ENCODE measurements around the gene PARPBP. TPM values are rescaled to one million over a fixed set of nuclear protein-coding genes. Genes with fewer than 3 reads are reported as not detected.

The PARPBP gene
- total and polyA plus RNA-seq, 2 of the 8 experiments (the other 6 are each of a cell fraction or from before 2014, with no cell fraction given), result 10.9 to 38.1 TPM

- Histone ChIP-seq H2BK20ac (ENCODE audit: low read length) (no peak overlapping the region), H3K79me1 (ENCODE audit: low read depth, low read length) (no peaks in the 10 kb centered on the region), H2BK15ac (ENCODE audit: low read length) (no peak overlapping the region), H2AFZ (ENCODE audit: low read length) (no peak overlapping the region), H2AK5ac (ENCODE audit: low read depth, low read length) (no peak overlapping the region), H3K27ac (ENCODE audit: low read depth, low read length) (no peak overlapping the region), H3K56ac (replicated peaks; ENCODE audit: insufficient read length, low read depth, low read length) (no peak overlapping the region), H3K14ac (ENCODE audit: insufficient read length) (no peak overlapping the region), H2BK120ac (replicated peaks; ENCODE audit: low read depth, low read length) (no peak overlapping the region), H3K9ac (replicated peaks in 1 of 4; ENCODE audit: extremely low read depth in 1 of 4, low read depth in 3 of 4, low read length in 3 of 4) (no peak overlapping the region), H3K18ac (ENCODE audit: extremely low read depth, low read length) (no peak overlapping the region), H3K23me2 (ENCODE audit: low read depth, low read length) (no peaks in the 10 kb centered on the region), H3K36me3 (ENCODE audit: control insufficient read depth in 2 of 4, insufficient read depth in 4 of 4, low read length in 3 of 4) (no peaks in the 10 kb centered on the region; a peak in 1 of 8 replicates), H2BK12ac (ENCODE audit: low read depth, low read length) (no peak overlapping the region), H4K20me1 (replicated peaks in 1 of 2; ENCODE audit: control insufficient read depth in 1 of 2, insufficient read depth in 2 of 2, low read length in 2 of 2) (no peaks in the 10 kb centered on the region), H3K4me1 (replicated peaks in 1 of 4; ENCODE audit: control insufficient read depth in 3 of 4, insufficient read depth in 4 of 4, low read length in 3 of 4) (no peaks in the 10 kb centered on the region), H3K4me2 (ENCODE audit: insufficient read depth in 1 of 2, low read depth in 2 of 2, low read length in 2 of 2) (no peak overlapping the region), H3K79me2 (ENCODE audit: control insufficient read depth in 1 of 2, insufficient read depth in 2 of 2, low read length in 2 of 2) (no peaks in the 10 kb centered on the region), H3K27me3 (replicated peaks in 1 of 4; ENCODE audit: control insufficient read depth in 3 of 4, extremely low read depth in 1 of 4, insufficient read depth in 3 of 4, low read length in 3 of 4) (no peaks in the 10 kb centered on the region), H3K9me3 (ENCODE audit: insufficient read depth in 2 of 2, low read depth in 1 of 2, low read length in 1 of 2) (no peaks in the 10 kb centered on the region), H3K4ac (replicated peaks; ENCODE audit: insufficient read length, low read depth, low read length) (no peak overlapping the region), H4K91ac (replicated peaks; ENCODE audit: insufficient read length, low read length) (no peak overlapping the region), H3K23ac (ENCODE audit: insufficient read length) (no peak overlapping the region), H4K8ac (ENCODE audit: extremely low read depth, insufficient read depth, low read length) (no peak overlapping the region), H2BK5ac (ENCODE audit: low read depth, low read length) (no peak overlapping the region), H3K4me3 (ENCODE audit: extremely low read depth in 1 of 4, insufficient read depth in 2 of 4, low read depth in 3 of 4, low read length in 4 of 4) (no peak overlapping the region), H4K5ac (ENCODE audit: insufficient read length, low read depth, low read length) (no peak overlapping the region)
- ChIA-PET CTCF (ENCODE audit: partially characterized antibody) (no interaction called here), POLR2A (ENCODE audit: partially characterized antibody) (no interaction called here)
- FAIRE-seq, result no peak
- no peak for DNase-seq (ENCODE audit: low read depth in 1 of 2, low spot score in 2 of 2)
- TF ChIP-seq SIRT6 (IDR thresholded peaks at IDR 0.05; ENCODE audit: low read length), result no peak
- no peak for TF ChIP-seq RAD21 (IDR thresholded peaks at IDR 0.05 in 1 of 2, conservative IDR thresholded peaks at IDR 0.05 in 1 of 2; ENCODE audit: low read depth in 2 of 2, low read length in 2 of 2)
- no peak for TF ChIP-seq EGR1 (IDR thresholded peaks at IDR 0.05; ENCODE audit: borderline replicate concordance, low read depth, low read length)
- TF ChIP-seq, protein P1, sequence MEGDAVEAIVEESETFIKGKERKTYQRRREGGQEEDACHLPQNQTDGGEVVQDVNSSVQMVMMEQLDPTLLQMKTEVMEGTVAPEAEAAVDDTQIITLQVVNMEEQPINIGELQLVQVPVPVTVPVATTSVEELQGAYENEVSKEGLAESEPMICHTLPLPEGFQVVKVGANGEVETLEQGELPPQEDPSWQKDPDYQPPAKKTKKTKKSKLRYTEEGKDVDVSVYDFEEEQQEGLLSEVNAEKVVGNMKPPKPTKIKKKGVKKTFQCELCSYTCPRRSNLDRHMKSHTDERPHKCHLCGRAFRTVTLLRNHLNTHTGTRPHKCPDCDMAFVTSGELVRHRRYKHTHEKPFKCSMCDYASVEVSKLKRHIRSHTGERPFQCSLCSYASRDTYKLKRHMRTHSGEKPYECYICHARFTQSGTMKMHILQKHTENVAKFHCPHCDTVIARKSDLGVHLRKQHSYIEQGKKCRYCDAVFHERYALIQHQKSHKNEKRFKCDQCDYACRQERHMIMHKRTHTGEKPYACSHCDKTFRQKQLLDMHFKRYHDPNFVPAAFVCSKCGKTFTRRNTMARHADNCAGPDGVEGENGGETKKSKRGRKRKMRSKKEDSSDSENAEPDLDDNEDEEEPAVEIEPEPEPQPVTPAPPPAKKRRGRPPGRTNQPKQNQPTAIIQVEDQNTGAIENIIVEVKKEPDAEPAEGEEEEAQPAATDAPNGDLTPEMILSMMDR (IDR thresholded peaks at IDR 0.05; ENCODE audit: control extremely low read depth in 1 of 3, insufficient read depth in 1 of 3, low read depth in 1 of 3, low read length in 3 of 3), result no peak
- TF ChIP-seq CEBPB (IDR thresholded peaks at IDR 0.05; ENCODE audit: low read depth, low read length), result no peak
- TF ChIP-seq CBX5 (IDR thresholded peaks at IDR 0.05; ENCODE audit: low read depth, low read length), result no peak
- no peak for TF ChIP-seq CTBP2 (IDR thresholded peaks at IDR 0.05; ENCODE audit: borderline replicate concordance, insufficient read depth, insufficient read length, low read length)
- no peak for TF ChIP-seq RXRA (IDR thresholded peaks at IDR 0.05; ENCODE audit: insufficient read depth, low read depth, low read length)
Measured at GRCh38 chr12:102220736-102221135, 100.8 kb downstream of the PARPBP start.
